Omental fat pad (tissue), 4 donors: ENCODE results near the gene ALG14. TPM values are rescaled to one million over a fixed set of nuclear protein-coding genes. Genes with fewer than 3 reads are reported as not detected.

ENCODE experiments used
- ATAC-seq: fragments of 150-250 bp; one replicate; pipeline ENCODE4 v1.9.1; 2016; ENCODE audit warnings: mild to moderate bottlenecking, moderate library complexity; ENCODE audit not compliant: low FRiP score
- DNase-seq: peaks from one replicate; pipeline ENCODE4 v3.0.0-alpha.2; 2019; ENCODE audit warnings: low spot score
- CTCF ChIP-seq, 3 donors: fragments of 450-650 bp; IDR thresholded peaks; one replicate each; pipeline ENCODE4 v1.5.1; 2016 to 2017; ENCODE audit warnings: antibody characterized with exemption in 3 of 3, mild to moderate bottlenecking in 3 of 3, moderate library complexity in 2 of 3
- total RNA-seq, 4 donors: library from RNA; depleted of rRNA; stranded (reverse); fragments of >200 nt; gene quantifications; one replicate each; pipeline ENCODE4 v1.1.0, GENCODE V29; 2016

The ALG14 gene
- total RNA-seq, 4 donors from 2014 or later, result 0.79 to 2.8 (median 1.4) TPM

GRCh38 chr1:95116580-95117206, 43.9 kb upstream of the ALG14 start:
- ATAC-seq (peak; percentile 75), DNase-seq (peak; percentile 32)
- TF ChIP-seq CTCF (IDR thresholded peaks at IDR 0.05), result no peak

- no peak for TF ChIP-seq CTCF (IDR thresholded peaks at IDR 0.05)
Measured at GRCh38 chr1:95115708-95116137, 43.0 kb upstream of the ALG14 start.

GRCh38 chr1:95113684-95114083, 40.9 kb upstream of the ALG14 start:
- no peak for DNase-seq
- ATAC-seq, result no peak
- TF ChIP-seq CTCF (IDR thresholded peaks at IDR 0.05), result no peak

More at GRCh38 chr1:95115708-95116137, 43.0 kb upstream of the ALG14 start:
- ATAC-seq (no peak), DNase-seq (no peak)

- TF ChIP-seq CTCF (IDR thresholded peaks at IDR 0.05), result no peak
- no peak for ATAC-seq
- no peak for DNase-seq
Measured at GRCh38 chr1:95111014-95111413, 38.3 kb upstream of the ALG14 start.

GRCh38 chr1:95108792-95109191, 36.0 kb upstream of the ALG14 start:
- DNase-seq (no peak), ATAC-seq (no peak)
- no peak for TF ChIP-seq CTCF (IDR thresholded peaks at IDR 0.05)

- no peak for TF ChIP-seq CTCF (IDR thresholded peaks at IDR 0.05)
- ATAC-seq (no peak), DNase-seq (no peak)
Measured at GRCh38 chr1:95098196-95098595, 25.4 kb upstream of the ALG14 start.

- DNase-seq (no peak), ATAC-seq (no peak)
- no peak for TF ChIP-seq CTCF (IDR thresholded peaks at IDR 0.05)
Measured at GRCh38 chr1:95097426-95097825, 24.7 kb upstream of the ALG14 start.
